LHCN-M2 (cell line): ENCODE measurements around the gene LRRC28. TPM values are rescaled to one million over a fixed set of nuclear protein-coding genes. Genes with fewer than 3 reads are reported as not detected.
"Not testable (repeated sequence)": the region's sequence is repeated elsewhere in the genome, so short reads cannot be mapped to it uniquely, and the experiment has no call there.

Experiments used
- DNase-seq: peaks from one replicate; pipeline ENCODE4 v3.0.0-alpha.2; 2012; ENCODE audit warnings: low read depth
- polyA plus RNA-seq: library from polyadenylated mRNA; unstranded; fragments of >200 nt; gene quantifications from one replicate; pipeline ENCODE4 v1.2.1, GENCODE V29; 2012; ENCODE audit warnings: missing spikeins
- total RNA-seq: library from RNA; depleted of rRNA; stranded (reverse); fragments of >200 nt; gene quantifications from 2 replicates; pipeline ENCODE4 v1.2.3, GENCODE V29; 2014; rRNA removed

Gene LRRC28
- 29.2 and 34.3 TPM in 2 replicates for total RNA-seq
- 18.5 TPM for polyA plus RNA-seq

DNA sequence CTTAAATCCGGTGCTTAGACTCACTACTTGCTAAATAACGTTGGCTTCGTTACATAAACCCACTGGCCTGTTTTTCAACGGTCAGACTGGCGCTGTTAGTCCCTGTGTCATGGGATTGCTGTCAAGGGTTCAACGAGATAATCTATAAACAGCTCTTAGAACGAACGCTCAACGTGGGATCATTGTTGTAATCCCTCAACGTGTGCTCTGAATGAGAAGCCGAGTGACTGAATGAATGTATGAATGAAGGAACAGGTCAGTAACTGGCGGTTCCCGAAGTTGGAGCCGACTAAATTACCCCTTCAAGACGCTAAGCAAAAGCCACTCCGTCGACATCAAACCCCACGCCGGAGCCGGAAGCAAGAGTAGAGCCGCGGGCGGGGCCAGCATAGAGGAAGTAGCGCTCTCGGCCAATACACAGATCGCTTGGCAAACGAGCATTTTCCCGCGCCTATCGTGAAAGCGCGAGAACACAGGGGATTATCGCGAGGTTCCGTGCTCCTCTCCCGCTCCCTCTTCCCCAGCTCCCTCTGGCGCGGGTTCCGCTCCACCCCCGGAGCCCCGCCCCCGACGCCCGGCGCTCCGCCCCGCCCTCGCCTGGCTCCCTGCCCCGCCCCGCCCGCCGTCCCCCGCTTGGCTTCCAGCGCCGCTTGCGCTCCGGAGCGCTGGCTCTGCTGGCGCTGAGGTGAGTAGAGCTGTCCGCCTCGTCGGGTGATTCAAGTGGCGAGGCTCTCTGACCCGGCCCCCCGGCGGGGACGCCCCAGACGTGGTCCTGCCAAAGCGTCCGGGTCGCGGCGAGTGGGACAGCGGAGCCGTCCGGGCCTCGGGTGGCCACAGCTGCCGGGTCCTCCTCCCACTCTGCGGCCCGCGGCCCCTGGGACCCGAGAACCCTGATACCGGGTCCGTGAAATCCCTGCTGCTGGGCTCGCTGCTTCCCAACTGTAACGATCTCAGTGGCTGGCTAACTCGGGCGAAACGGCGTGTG is at the start of gene LRRC28:
Gene LRRC28 (plus strand): TSS at position 625 of the 985 bp plus-strand sequence. CDS start 4,477 bp downstream, outside the sequence.
- DNase-seq = peak; percentile 99

DNA sequence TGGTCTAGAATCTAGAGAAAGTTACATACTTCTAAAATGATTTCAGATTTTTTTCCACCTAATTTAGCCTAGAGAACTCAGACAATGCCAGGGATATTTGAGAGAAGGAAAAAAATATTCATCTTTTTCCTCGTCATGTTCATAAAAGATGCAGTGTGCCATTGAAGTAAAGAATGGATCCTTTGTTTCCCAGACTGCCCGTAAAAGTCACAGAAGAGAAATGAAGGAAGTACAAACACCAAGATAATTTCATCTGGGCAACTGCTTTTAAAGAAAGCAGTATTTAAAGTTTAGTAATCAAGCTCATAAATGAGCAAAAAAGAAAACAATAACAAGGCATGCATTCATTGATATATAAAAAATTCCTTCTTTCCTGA is 49.1 kb upstream of the LRRC28 start:
- DNase-seq = no peak

DNA sequence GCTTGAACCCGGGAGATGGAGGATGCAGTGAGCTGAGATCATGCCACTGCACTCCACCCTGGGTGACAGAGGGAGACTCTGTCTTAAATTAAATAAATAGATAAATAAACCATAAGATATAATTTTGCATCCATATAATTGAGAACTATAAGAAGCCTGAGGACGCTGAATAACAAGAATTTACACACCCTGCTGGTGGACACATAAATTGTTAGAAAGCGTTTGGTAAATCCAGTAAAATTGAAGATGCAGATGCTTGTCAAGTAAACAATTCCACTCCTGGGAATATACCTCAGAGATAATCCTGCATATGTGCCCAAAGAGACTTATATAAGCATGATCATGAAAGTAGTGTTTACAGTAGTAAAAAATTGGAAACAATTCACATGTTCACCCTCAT is 43.6 kb upstream of the LRRC28 start:
- DNase-seq = no peak

DNA sequence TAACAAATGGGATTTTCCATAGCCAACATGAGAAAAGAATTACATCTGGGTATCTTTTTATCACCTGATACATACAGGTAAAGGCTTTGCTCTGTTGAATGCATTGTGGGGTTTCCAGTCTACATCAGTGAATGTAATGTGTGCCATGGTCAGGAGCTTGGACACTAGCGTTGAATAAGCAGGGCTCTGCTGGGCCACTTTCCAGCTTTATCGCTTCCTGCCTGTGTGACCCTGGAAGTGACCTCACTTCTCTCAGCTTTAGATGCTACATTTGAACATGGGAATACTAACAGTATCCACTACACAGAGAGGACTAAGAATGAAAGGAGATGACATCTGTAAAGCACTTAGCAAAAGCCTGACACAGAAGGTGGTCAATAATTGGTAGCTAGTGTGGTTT is 42.0 kb upstream of the LRRC28 start:
- DNase-seq = no peak

DNA sequence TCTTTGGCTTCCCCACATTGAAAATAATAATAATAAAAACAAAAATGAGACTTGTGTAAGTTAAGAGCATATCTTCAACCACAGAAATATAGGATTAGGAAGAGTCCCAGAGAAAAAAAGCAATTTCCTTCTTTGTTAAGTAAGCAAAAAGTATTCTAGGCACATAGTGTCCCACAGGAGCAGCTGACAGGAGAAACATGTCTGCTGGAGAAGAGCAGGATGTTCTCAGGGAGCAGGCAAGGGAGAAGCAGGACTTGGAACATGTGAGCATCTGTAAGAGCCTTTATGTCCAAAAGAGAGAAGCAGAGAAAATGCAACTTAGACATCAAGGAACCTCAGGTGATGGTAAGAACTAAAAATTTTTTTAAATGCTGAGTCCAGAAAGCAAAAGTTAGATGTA is 40.9 kb upstream of the LRRC28 start:
- no peak for DNase-seq

DNA sequence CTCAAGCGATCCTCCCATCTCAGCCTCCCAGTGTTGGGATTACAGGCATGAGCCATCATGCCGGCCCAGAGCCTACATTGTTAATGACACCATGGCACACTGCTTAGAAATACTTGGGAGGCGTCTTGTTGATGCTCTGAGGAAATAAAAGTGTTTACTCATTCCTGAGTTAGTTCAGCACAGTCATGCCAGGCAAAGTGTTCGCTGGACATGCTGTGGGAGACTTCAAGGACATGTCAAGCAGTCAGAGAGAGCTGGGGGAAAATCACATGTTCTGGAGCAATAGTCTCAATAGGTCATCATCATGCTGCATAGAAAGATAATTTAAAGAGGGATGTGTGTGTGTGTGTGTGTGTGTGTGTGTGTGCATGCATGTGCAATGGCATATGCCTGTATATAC is 39.4 kb upstream of the LRRC28 start:
- peak; percentile 34 for DNase-seq

DNA sequence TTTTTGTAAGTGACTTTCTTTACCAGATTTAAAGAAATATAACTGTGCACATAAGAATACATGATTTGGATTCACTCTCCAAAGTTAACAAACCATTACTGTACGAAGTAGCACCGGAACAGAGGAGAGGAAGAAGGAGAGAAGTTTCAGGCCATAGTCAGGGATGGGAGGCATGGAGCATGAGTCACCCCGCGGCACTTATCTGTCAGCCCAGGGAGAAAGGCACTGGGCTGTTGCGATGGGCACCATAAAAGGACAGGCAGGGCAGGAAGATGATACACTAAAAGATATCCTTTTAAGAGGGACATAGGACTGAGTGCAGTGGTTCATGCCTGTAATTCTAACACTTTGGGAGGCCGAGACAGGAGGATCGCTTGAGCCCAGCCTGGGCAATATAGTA is 38.9 kb upstream of the LRRC28 start:
- peak; percentile 28 for DNase-seq

DNA sequence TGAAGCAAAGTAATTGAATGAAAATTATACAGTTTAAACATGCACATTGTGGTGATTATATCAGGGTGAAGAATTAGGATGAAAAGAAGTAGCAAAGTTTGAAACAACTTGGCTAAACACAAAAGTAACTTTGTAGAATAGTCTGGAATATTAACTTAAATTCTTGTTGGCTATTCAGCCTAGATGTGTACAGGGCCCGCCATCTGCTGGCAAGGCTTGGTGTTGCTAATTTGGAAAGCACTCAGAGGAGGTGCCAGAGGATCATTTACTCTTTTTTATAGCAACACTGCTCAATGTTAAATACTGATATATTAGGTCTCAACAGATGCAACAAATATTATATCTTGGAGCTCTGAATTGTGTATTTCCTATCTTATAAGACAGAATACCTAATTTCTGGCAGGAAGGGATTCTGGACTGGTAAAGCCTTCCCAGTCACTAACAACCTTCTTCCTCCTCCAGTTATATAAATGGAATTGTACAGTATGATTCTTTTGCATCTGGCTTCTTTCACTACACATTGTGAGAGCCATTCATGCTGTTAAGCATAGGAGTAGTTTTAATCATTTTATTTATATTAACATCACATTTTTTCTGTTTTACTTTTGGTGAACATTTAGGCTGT is 38.0 kb upstream of the LRRC28 start:
- peak; percentile 57 for DNase-seq

DNA sequence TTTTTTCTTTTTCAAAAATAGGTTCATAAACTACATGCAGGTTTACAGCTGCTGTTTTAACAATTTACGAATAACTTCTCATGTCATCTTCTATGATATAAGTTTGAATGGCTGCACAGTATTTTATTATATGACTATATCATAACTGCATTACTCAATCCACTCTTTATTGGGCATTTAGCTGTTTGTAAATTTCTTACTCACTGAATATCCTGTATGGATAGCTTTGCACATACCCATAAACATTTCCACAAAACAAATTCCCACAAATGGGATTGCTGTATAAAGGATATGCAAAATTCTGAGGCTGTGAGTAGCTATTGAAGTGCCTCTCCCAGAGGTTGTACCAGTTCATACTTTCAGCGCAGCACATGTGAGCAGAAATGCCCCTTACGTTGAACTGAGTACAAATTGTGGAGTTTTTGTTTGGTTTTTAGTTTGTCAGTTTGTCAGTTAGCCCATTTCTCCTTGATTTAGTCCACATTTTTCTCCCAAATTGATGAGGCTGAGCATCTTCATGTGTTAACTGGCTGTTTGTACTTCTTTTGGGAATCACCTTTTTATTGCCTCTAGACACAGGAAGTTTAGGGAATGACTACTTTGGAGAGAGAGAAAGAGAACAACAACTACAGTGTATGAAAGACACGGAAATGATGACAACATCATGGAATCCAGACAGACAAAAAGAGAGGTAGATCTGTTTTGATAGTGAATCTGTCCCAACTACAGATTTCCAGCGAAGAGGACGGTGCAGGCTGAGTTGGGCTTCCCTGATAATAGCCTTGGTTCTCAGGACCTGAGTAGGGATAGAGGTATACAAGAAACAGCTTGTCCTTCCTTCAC is 26.7 kb upstream of the LRRC28 start:
- DNase-seq = no peak

DNA sequence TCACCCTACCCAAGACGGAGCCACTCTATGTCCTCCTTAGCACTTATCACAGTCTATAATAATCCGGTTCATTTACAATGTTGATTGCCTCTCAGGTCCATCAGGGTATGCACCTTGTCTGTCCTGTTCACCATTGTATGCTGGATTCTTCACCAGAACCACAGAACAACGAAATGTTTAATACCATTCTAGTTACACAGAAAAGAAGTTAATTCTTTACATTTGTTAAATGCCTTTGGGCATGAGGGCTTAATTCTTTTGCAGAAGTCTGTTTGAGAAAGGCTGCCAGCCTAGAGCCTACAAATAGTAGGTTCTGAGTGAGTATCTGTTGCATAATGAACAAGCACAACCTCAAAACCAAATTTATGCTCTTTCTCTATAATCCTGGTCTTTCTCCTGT is 24.5 kb upstream of the LRRC28 start:
- no peak for DNase-seq

DNA sequence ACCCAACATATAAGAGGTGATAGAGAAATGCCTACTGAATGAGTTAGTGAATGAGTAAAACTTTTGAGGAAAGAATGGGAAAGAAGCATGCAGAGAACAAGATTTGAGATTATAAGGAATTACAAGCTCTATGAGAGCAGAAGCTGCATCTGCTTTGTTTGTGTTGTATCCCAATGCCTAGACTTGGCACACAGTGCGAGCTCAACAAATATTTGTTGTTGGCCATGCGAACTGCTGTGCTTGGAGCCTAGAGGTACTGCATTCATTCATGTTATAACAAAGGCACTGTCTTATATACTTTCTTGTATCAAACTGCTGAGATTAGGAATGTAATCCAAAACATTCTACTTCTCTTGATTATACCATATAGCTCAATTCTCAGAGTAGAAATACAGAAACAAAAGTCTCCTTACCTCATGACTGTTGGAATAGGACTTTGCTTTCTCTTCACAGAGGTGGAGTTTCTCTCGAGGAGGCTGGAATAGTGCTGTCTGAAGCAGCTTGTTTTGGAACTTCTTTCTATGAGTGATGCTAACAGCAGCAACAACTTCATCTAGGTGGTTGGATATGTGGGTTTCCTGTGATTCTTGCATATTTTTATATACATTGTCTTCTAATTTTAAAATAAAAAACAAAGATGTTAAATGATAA is 23.0 kb upstream of the LRRC28 start:
- no peak for DNase-seq

DNA sequence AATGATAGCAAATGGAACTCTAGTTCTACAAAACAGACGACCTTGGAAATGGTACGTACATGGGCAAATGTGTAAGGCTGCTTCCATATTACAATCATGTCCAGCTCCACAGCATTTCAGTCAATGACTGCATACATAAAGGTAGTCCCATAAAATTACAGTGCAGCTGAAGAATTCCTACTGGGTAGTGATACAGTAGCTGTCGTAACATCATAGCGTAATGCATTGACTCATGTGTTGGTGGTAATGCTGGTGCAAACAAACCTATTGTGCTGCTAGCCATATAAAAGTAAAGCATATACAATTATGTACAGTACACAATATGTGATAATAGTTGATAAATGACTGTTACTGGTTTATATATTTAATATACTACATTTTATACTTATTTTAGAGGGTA is 20.4 kb upstream of the LRRC28 start:
- no peak for DNase-seq

DNA sequence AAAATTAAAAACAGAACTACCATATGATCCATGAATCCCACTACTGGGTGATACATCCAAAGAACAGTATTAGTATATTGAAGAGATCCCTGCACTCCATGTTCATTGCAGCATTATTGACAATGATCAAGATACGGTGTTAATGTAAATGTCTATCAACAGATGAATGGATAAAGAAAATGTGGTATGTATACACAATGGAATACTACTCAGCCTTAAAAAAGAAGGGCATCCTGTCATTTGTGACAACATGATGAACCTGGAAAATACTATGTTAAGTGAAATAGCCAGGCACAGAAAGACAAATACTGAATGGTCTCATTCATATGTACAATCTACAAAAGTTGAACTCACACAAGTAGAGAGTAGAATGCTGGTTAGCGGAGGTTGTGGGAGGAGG is 18.5 kb upstream of the LRRC28 start:
- DNase-seq = no peak

DNA sequence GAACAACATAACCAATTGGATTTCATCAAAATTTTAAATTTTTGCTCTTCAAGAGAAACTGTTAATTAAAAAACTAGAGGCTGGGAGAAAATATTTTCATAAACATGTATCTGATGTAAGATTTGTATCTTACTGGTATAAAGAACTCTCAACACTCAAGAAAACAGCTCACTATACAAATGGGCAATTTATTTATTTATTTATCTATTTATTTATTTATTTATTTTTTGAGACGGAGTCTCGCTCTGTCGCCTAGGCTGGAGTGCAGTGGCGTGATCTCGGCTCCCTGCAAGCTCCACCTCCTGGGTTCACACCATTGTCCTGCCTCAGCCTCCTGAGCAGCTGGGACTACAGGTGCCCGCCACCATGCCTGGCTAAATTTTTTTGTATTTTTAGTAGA is 17.1 kb upstream of the LRRC28 start:
- DNase-seq = not testable (repeated sequence)

DNA sequence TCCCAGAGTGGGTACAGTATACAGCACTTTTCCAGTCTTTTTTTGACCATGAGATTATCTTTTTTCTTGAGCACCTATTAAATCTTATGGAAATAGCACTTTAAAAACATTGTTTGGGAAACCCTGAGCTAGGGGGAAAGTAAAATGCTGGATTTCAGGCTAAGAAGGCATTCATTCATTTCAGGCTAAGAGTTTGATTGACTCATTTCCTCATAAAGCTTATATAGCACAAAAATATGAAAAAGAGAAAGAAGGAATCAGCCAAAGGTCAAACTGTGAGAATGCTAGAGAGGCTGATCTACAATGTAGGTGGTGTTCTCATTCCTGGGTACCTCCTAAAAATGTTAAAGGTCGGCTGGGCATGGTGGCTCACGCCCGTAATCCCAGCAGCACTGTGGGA is 12.4 kb upstream of the LRRC28 start:
- no peak for DNase-seq

DNA sequence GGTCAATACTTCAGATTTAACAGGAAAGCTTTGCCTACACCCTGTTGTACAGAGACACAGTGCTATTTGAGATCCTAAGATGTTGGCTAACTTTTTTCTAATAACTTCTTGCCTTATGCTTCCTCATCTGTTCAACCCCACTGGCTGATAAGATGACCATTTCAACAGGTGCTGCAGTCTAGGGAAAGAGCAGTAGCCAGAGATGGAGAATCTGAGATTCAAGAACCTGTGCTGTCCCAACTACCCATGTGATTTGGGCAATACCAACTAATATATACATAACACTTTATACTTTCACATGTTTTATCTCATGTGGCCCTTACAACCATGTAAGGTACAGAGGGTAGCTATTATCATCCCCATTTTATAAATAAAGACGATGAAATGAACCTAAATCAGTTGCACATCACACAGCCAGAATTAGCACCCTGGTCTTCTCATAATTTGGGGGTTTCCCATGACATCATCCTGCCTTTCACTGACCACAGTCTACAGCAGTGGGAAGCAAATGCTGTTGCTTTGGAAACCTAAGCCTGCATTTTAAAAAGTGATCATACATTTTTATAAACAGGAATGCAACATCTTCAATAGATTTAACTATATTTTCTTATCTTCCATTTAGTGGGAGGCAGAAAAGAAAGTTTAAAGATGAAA is 11.6 kb upstream of the LRRC28 start:
- DNase-seq = no peak

DNA sequence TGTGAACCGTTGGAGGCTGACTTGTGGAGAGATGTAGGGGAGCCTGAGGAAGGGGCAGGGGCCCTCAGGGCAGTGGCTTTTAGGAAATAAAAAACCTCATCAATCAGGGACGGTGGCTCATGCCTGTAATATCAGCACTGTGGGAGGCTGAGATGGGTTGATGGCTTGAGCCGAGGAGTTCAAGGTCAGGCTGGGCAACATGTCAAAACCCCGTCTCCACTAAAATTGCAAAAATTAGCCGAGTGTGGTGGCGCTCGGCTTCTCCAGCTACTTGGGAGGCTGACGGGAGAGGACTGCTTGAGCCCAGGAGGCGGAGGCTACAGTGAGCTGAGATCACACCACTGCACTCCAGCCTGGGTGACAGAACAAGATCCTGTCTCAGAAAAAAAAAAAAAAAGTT is 9.5 kb upstream of the LRRC28 start:
- DNase-seq = no peak

DNA sequence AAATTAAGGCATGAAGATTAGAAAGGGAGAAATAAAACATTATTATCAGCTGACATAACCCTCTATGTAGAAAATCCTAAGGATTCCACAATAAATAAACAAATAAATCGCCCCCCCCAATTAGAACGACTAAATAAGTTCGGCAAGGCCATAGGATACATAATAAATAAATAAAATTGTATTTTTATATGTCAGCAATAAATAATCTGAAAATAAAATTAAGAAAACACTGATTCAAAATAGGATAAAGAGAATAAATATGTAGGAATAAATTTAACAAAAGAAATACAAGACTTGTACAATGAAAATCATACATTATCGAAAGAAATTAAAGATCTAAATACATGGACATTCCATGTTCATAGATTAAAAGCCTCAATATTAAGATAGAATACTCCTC is 7.0 kb upstream of the LRRC28 start:
- no peak for DNase-seq

DNA sequence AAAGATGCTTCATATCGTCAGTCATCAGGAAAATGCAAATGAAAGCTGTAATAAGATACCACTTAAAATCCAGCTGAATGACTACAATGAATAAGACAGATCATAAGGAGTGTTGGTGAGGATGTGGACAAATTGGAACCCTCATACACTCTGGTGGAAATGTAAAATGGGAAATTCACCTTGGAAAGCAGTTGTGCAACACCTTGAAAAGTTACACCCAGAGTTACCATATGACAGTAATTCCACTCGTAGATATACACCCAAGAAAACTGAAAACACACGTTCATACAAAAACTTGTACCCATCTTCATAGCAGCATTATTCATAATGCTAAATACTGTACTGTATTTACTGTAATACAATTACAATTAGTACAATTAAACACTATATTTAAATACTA is 4.2 kb upstream of the LRRC28 start:
- DNase-seq = no peak

DNA sequence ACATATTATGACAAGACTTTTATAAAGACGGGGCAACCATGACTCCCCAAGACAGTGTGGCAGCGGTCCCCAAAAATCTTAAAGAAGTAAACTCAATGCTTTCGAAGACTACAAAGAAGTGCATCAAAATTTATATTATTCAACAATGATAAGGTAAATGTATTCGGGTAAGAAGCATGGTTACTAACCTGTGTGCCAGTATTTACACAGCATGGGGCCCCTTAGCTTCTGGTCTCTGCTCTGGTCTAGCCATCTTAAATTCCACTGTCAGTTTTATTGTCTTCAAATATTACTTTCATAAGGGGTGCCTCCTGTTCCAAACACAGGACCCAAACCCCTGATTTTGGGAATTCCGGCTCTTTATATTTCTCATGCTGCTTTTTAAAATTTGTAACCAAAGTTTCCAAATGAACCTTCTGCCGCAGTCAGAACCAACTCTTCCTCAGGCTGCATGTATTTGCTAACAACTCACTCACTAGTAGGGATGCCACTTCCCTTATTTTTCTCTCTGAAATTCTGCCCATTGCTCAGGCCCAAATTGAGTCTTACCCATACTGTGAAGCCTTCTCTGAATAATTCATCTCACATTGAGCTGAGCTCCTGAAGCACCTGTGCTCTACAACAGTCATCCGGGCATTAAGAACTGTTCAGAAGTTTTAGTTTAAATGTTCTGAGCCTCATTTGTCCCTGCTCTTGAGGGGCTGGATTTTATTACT is 3.1 kb upstream of the LRRC28 start:
- no peak for DNase-seq
